CD14-positive monocyte (primary cell): ENCODE results near the gene RREB1. TPM values are rescaled to one million over a fixed set of nuclear protein-coding genes. Genes with fewer than 3 reads are reported as not detected.
A peak's percentile ranks its signal among the peaks of the same experiment; 100 is the strongest.

Experiments used
- DNase-seq, 3 donors: peaks; one replicate each; pipeline ENCODE4 v3.0.0-alpha.2; 2011 to 2022
- H2AFZ ChIP-seq: 2 replicates; pipeline ENCODE4 v1.6.0; 2012; ENCODE audit warnings: mild to moderate bottlenecking, low read depth, low read length, inconsistent platforms; ENCODE audit not compliant: insufficient read depth, poor library complexity, severe bottlenecking
- H3K27ac ChIP-seq, 2 donors: 1 replicate in 1 of 2; 2 replicates in 1 of 2; pipeline ENCODE4 v1.5.1; 2012 to 2013; ENCODE audit warnings: low read length in 2 of 2, control low read depth in 1 of 2, inconsistent platforms in 1 of 2, low read depth in 1 of 2, mild to moderate bottlenecking in 1 of 2
- H3K27me3 ChIP-seq, 2 donors: one replicate each; pipeline versions ENCODE4 v1.6.0 to v1.6.1; 2011 to 2013; ENCODE audit warnings: low read length in 2 of 2; ENCODE audit not compliant: control insufficient read depth in 2 of 2, insufficient read depth in 2 of 2
- H3K36me3 ChIP-seq, 2 donors: replicated peaks in 1 of 2; 1 replicate in 1 of 2; 2 replicates in 1 of 2; pipeline versions ENCODE4 v1.5.1 to v1.6.1; 2012 to 2013; ENCODE audit warnings: low read length in 2 of 2, control low read depth in 1 of 2, inconsistent platforms in 1 of 2, mild to moderate bottlenecking in 1 of 2; ENCODE audit not compliant: insufficient read depth in 2 of 2, control insufficient read depth in 1 of 2
- H3K4me1 ChIP-seq, 2 donors: 1 replicate in 1 of 2; 2 replicates in 1 of 2; pipeline versions ENCODE4 v1.5.1 to v1.6.1; 2012 to 2013; ENCODE audit warnings: low read length in 2 of 2, control low read depth in 1 of 2, inconsistent platforms in 1 of 2, mild to moderate bottlenecking in 1 of 2, moderate library complexity in 1 of 2; ENCODE audit not compliant: insufficient read depth in 2 of 2, control insufficient read depth in 1 of 2
- H3K4me2 ChIP-seq: replicated peaks from 2 replicates; pipeline ENCODE3; 2012; ENCODE audit warnings: low read length, moderate library complexity, mild to moderate bottlenecking; ENCODE audit not compliant: poor library complexity, severe bottlenecking; ENCODE audit errors: extremely low read depth
- H3K4me3 ChIP-seq, 3 experiments: fragments of 200-600 bp in 1 of 3; sonication (generic) in 1 of 3; replicated peaks in 1 of 3; 1 replicate in 2 of 3; 2 replicates in 1 of 3; pipeline ENCODE4 v1.5.1; 2011 to 2013; ENCODE audit warnings: low read length in 3 of 3, mild to moderate bottlenecking in 3 of 3, control low read depth in 2 of 3, low read depth in 2 of 3, inconsistent platforms in 1 of 3, moderate library complexity in 1 of 3
- H3K79me2 ChIP-seq: 2 replicates; pipeline ENCODE4 v1.6.0; 2012; ENCODE audit warnings: mild to moderate bottlenecking, control low read depth, inconsistent platforms, low read length, moderate library complexity; ENCODE audit not compliant: insufficient read depth
- H3K9ac ChIP-seq: 2 replicates; pipeline ENCODE4 v1.6.0; 2017; ENCODE audit warnings: low read length, mild to moderate bottlenecking; ENCODE audit not compliant: insufficient read depth, poor library complexity, severe bottlenecking
- H3K9me3 ChIP-seq, 2 donors: replicated peaks in 1 of 2; 1 replicate in 1 of 2; 2 replicates in 1 of 2; pipeline versions ENCODE4 v1.5.1 to v1.6.1; 2012 to 2013; ENCODE audit warnings: low read length in 2 of 2, control low read depth in 1 of 2; ENCODE audit not compliant: control insufficient read depth in 1 of 2, insufficient read depth in 1 of 2
- H4K20me1 ChIP-seq: 2 replicates; pipeline ENCODE4 v1.6.0; 2012; ENCODE audit warnings: mild to moderate bottlenecking, low read length, control low read depth, moderate library complexity; ENCODE audit not compliant: insufficient read depth
- H3K27ac Mint-ChIP-seq, 7 donors: one replicate each; pipeline ENCODE4 v1.8.0; 2020; ENCODE audit warnings: mild to moderate bottlenecking in 7 of 7, mixed read lengths in 7 of 7, moderate library complexity in 6 of 7, inconsistent platforms in 2 of 7
- H3K27me3 Mint-ChIP-seq, 3 donors: one replicate each; pipeline ENCODE4 v1.8.0; 2021 to 2022; ENCODE audit warnings: low read depth in 3 of 3, mild to moderate bottlenecking in 3 of 3, mixed read lengths in 3 of 3, moderate library complexity in 3 of 3, inconsistent platforms in 1 of 3
- H3K36me3 Mint-ChIP-seq, 2 donors: one replicate each; pipeline ENCODE4 v1.8.0; 2020; ENCODE audit warnings: mixed read lengths in 2 of 2, inconsistent platforms in 1 of 2, mild to moderate bottlenecking in 1 of 2
- H3K4me1 Mint-ChIP-seq: one replicate; pipeline ENCODE4 v1.8.0; 2020; ENCODE audit warnings: mild to moderate bottlenecking, mixed read lengths
- H3K4me3 Mint-ChIP-seq, 2 donors: one replicate each; pipeline ENCODE4 v1.8.0; 2020; ENCODE audit warnings: mild to moderate bottlenecking in 2 of 2, mixed read lengths in 2 of 2, moderate library complexity in 1 of 2
- H3K9me3 Mint-ChIP-seq, 7 donors: one replicate each; pipeline ENCODE4 v1.8.0; 2020 to 2022; ENCODE audit warnings: mixed read lengths in 7 of 7, mild to moderate bottlenecking in 6 of 7, moderate library complexity in 6 of 7, inconsistent platforms in 2 of 7
- CTCF ChIP-seq: fragments of 200-600 bp; IDR thresholded peaks from one replicate; pipeline ENCODE4 v1.8.0; 2022; ENCODE audit warnings: antibody characterized with exemption, mild to moderate bottlenecking
- WGBS: methylation state at CpG from one replicate; pipeline ENCODE4 v1.1.5; 2013; ENCODE audit warnings: missing lambda C conversion rate; ENCODE audit not compliant: insufficient coverage; 5-methylcytosine and 5-hydroxymethylcytosine counted together
- intact Hi-C, 2 donors: fragments of 100-400 bp; cut with micrococcal nuclease; formaldehyde crosslinking; loops; one replicate each; pipeline versions ENCODE4 v1.15.0 to v1.15.1; 2023
- polyA plus RNA-seq, 3 donors: library from polyadenylated mRNA; depleted of rRNA in 1 of 3; unstranded in 2 of 3; stranded (reverse) in 1 of 3; fragments of 300-500 nt in 2 of 3; fragments of >200 nt in 1 of 3; fragmentation: Illumina TruSeq in 2 of 3; gene quantifications; 1 replicate in 2 of 3; 2 replicates in 1 of 3; pipeline ENCODE4 v1.2.3, GENCODE V29; 2012 to 2021

Gene RREB1
- polyA plus RNA-seq, 3 donors: 2.1 to 15.3 (median 5.6) TPM

- intact Hi-C loops: no loop called here
- Histone ChIP-seq H3K27me3 (no peaks in the 10 kb centered on the region), H2AFZ (no peak overlapping the region), H3K27ac (no peak overlapping the region), H3K4me3 (no peak overlapping the region), H3K4me2 (no peak overlapping the region), H3K9me3 (peaks cover 0 to 4% of the 10 kb centered on the region in 2 donors), H4K20me1 (no peaks in the 10 kb centered on the region), H3K79me2 (peaks cover 28% of the 10 kb centered on the region), H3K4me1 (peaks cover 87 to 100% of the 10 kb centered on the region in 2 donors), H3K36me3 (no peaks in the 10 kb centered on the region), H3K9ac (no peak overlapping the region)
- peaks cover 6 to 17% of the 10 kb centered on the region in 2 donors for H3K36me3 Mint-ChIP-seq
- DNase-seq: no peak
- TF ChIP-seq CTCF: no peak
- WGBS: 88% methylated on average over 7 of the region's 9 CpGs
- H3K4me1 Mint-ChIP-seq: peaks cover 96% of the 10 kb centered on the region
- H3K4me3 Mint-ChIP-seq: no peak overlapping the region
- H3K27ac Mint-ChIP-seq: peak overlapping the region in 3 of 7 donors; percentile 10 to 77 (median 51)
- H3K27me3 Mint-ChIP-seq: peaks cover 0 to 5% (median 0%) of the 10 kb centered on the region in 3 donors
- H3K9me3 Mint-ChIP-seq: peaks cover 0 to 12% (median 4%) of the 10 kb centered on the region in 7 donors
Observed at GRCh38 chr6:7258231-7258763, 150.5 kb downstream of the RREB1 start.

DNA sequence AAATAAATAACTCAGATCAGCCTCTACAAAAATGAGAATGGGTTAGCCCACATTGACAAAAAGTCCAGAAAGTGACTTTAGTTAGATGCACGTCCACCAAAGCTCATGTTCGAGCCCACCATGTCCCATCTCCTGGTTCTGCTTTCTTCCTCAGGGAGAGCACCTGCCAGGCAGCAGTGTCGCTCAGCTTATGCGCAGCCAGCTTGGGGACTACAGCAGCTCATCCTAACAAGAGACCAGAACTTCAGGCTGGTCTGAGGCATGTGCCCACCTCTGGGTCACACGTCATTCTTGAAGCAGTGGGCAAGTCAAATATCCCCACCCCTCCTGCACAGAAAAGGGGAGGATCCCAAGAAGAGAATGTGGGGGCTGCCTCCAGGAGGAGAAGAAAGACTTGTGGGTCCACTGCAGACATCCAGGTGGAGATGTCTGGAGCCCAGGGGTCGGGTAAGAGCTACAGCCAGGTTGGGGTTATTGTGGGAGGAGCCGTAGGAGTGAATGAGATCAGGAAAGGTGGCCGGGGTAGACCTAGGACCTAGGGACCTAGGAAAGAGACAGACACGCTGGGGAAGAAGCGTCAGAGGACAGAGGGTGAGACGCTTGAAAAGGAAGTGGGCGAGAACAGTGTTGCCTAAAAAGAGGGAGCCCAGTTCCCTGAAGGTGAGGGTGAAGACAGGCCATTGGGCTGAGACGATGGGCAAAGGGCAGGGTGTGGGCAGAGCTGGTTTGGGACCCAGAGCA lies 152.7 kb downstream of the RREB1 start:
- Histone ChIP-seq H3K27me3 (no peaks in the 10 kb centered on the region), H4K20me1 (no peaks in the 10 kb centered on the region), H3K79me2 (peaks cover 28% of the 10 kb centered on the region), H3K9ac (peak overlapping the region; percentile 59), H3K36me3 (no peaks in the 10 kb centered on the region), H3K9me3 (peaks cover 0 to 4% of the 10 kb centered on the region in 2 donors), H2AFZ (peak overlapping the region; percentile 88), H3K27ac (peak overlapping the region; percentile 84 to 90), H3K4me2 (peak overlapping the region; percentile 94), H3K4me1 (peaks cover 78 to 92% of the 10 kb centered on the region in 2 donors), H3K4me3 (peak overlapping the region; percentile 47 to 86 (median 65))
- intact Hi-C loops: loop anchor here in 1 of 2 donors (10.0 kb wide), 1 partner anchor 124 kb away; the partner anchor contains the start of genes CAGE1 and RIOK1
- peaks cover 0 to 12% (median 4%) of the 10 kb centered on the region in 7 donors for H3K9me3 Mint-ChIP-seq
- peaks cover 6 to 17% of the 10 kb centered on the region in 2 donors for H3K36me3 Mint-ChIP-seq
- peak overlapping the region; percentile 95 to 99 (median 97) for H3K27ac Mint-ChIP-seq
- H3K27me3 Mint-ChIP-seq: peaks cover 0 to 8% (median 0%) of the 10 kb centered on the region in 3 donors
- H3K4me1 Mint-ChIP-seq: peaks cover 90% of the 10 kb centered on the region
- peak in 1 of 3 donors; percentile 53 for DNase-seq
- WGBS: 39% methylated on average over 12 of the region's 13 CpGs
- no peak for TF ChIP-seq CTCF
- peak overlapping the region; percentile 89 to 98 for H3K4me3 Mint-ChIP-seq
